GM15510 (cell line): ENCODE data around the gene B4GALNT2.

ENCODE experiments used
- POLR2A ChIP-seq: IDR thresholded peaks from 3 replicates; pipeline ENCODE4 v1.6.1; 2011; ENCODE audit warnings: borderline replicate concordance; ENCODE audit not compliant: insufficient read length; ENCODE audit errors: extremely low read depth

Gene B4GALNT2

GRCh38 chr17:49110509-49110908 lies 22.1 kb upstream of the B4GALNT2 start:
- no peak for TF ChIP-seq POLR2A

- no peak for TF ChIP-seq POLR2A
Measured at GRCh38 chr17:49111934-49112333, 20.6 kb upstream of the B4GALNT2 start.

GRCh38 chr17:49112936-49113335 lies 19.6 kb upstream of the B4GALNT2 start:
- no peak for TF ChIP-seq POLR2A

DNA sequence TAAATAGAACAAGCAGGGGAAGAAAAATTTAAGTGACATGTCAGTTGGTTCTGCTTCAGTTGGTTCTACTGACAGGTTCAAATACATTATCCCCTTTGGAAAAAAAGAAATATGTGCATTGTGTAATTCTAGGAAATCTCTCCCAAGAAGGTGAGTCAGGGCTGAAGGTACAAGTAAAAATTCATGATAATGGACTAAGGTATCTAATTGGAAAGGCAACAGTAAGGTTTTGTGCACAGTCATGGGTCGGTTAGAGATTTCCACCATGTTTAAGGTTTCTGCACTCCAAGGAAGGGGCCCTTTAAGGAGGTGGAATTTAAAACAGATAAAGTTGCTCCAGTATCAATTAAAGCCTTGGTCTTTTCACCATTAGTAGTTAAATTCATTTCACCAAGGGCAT lies 17.9 kb upstream of the B4GALNT2 start:
- TF ChIP-seq POLR2A, result no peak

GRCh38 chr17:49117587-49118230 lies 14.9 kb upstream of the B4GALNT2 start:
- no peak for TF ChIP-seq POLR2A

DNA sequence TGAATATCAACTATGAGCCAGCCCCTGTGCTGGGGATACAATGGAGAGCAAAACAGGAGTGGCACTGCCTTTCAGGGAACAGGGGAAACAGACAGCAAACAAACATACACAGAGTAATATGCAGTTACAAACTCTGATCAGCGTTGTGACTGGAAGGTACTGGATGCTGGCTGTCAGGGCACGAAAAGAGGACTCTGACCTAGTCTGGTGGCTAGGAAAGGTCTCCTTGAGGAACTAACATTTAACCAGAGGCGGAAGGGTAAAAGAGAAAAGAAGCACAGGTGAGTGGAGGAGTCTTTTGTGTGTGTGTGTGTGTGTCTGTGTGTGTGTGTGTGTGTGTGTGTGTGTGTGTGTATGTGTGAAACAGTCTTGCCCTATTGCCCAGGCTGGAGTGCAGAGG lies 12.4 kb upstream of the B4GALNT2 start:
- TF ChIP-seq POLR2A, result no peak

GRCh38 chr17:49121696-49122292 lies 10.8 kb upstream of the B4GALNT2 start:
- no peak for TF ChIP-seq POLR2A

DNA sequence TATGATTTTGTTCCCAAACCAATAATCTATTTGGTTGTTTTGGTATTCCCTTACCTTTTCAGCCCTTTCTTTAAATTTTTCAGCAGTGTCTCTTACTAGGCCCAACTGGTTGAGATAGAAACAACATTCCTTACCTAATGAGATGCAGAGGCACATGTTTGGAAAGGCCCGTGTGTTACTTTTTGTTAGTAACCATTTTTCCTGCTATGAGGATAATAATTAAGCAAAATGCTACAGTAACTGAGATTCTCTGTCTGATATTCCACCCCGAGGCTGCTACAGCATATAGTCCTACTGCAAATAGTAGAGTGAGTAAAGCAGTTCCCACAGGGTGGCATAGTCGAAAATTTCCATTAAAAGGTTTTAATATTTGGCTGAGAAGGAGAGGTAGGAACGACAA lies 10.0 kb upstream of the B4GALNT2 start:
- TF ChIP-seq POLR2A, result no peak

- no peak for TF ChIP-seq POLR2A
Measured at GRCh38 chr17:49123061-49123460, 9.5 kb upstream of the B4GALNT2 start.

GRCh38 chr17:49125449-49125848 lies 7.1 kb upstream of the B4GALNT2 start:
- TF ChIP-seq POLR2A, result no peak

GRCh38 chr17:49130891-49131290 lies 1.7 kb upstream of the B4GALNT2 start:
- TF ChIP-seq POLR2A, result no peak

DNA sequence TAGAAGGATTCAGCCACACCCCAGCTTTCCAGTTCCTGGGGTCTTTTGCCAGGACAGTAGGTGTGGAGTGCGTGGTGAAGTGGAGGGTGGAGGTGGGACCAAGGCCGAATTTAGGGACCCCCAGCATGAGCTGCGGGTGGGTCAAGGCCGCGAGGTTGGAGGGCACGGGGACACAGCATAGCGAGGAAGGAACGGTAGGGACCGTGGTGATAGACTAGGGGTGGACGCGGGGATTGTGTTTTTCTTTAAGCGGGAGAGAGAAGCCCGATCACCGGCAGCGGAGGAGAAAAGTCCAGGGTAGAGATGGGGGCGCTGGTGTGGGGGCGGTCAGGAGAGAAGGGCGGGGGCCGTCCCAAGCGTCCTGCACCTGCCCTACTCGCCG lies 261 bp upstream of the B4GALNT2 start:
- TF ChIP-seq POLR2A, result no peak

GRCh38 chr17:49136335-49136734 lies 3.8 kb downstream of the B4GALNT2 start:
- TF ChIP-seq POLR2A, result no peak

DNA sequence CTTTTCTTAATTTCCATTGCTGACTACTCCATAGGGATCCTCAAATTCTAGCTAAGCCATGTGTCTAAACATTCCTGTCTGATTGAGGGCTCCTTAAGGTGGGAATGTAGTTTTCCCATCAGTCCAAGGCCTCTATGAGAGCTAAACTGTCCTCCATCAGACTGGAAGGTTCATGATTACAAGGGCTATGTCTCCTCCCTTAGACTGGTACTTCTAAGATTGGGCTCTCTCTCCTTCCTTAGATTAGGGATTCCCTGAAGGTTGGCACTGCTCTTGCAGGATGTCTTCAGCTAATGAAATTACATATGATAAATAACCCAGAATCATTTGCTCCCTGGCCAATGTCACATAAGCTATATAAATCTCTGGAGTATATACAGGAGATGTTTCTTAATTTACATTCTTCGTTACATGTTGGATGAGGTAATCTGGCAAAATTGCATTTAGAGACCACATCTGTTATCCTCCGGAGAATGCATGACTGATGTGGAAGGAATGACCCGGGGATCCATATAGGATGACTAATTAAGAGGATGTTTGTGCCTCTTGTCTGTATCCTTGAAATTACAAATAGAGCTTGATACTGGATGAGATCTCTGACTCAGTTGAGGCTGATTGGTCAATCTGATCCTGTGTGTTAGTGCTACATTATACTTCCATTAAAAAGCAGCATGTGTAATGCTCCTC lies 14.2 kb downstream of the B4GALNT2 start:
- TF ChIP-seq POLR2A, result no peak

- TF ChIP-seq POLR2A, result no peak
Measured at GRCh38 chr17:49148171-49148570, 15.6 kb downstream of the B4GALNT2 start.

- no peak for TF ChIP-seq POLR2A
Measured at GRCh38 chr17:49151996-49152395, 19.4 kb downstream of the B4GALNT2 start.
